K562 (cell line): ENCODE results near the gene ORAI3. TPM values are rescaled to one million over a fixed set of nuclear protein-coding genes. Genes with fewer than 3 reads are reported as not detected.
A peak's percentile ranks its signal among the peaks of the same experiment; 100 is the strongest.

Experiments
- BRF1 ChIP-seq: IDR thresholded peaks from 3 replicates; pipeline ENCODE4 v1.6.1; 2011; ENCODE audit warnings: borderline replicate concordance, mild to moderate bottlenecking; ENCODE audit not compliant: insufficient read length; ENCODE audit errors: extremely low read depth
- CBFA2T2 ChIP-seq: fragments of 450-650 bp; conservative IDR thresholded peaks from 2 replicates; pipeline ENCODE4 v1.6.1; 2017; ENCODE audit warnings: mild to moderate bottlenecking
- CHCHD3 ChIP-seq: fragments of 250-450 bp; sonication (Bioruptor Pico); IDR thresholded peaks from 2 replicates; pipeline ENCODE4 v2.1.2; 2022; ENCODE audit warnings: mild to moderate bottlenecking
- CREB1 ChIP-seq, 2 experiments: sonication (generic) in 1 of 2; formaldehyde crosslinking in 1 of 2; IDR thresholded peaks; 2 replicates each; pipeline versions ENCODE4 v1.6.1 to v1.8.0; 2012 to 2022; ENCODE audit warnings: inconsistent platforms in 1 of 2, mild to moderate bottlenecking in 1 of 2, missing genetic modification reagents in 1 of 2, moderate library complexity in 1 of 2
- GTF2B ChIP-seq: IDR thresholded peaks from 2 replicates; pipeline ENCODE4 v1.6.1; 2011; ENCODE audit not compliant: insufficient read length; ENCODE audit errors: extremely low read depth
- GTF2E2 ChIP-seq: fragments of 200-800 bp; sonication (Bioruptor generic); IDR thresholded peaks from 2 replicates; pipeline ENCODE4 v1.6.1; 2016; ENCODE audit warnings: missing genetic modification characterization, missing compliant biosample characterization
- HOMEZ ChIP-seq: fragments of 250-450 bp; sonication (Bioruptor Pico); IDR thresholded peaks from 2 replicates; pipeline ENCODE4 v1.4.0; 2020; ENCODE audit warnings: mild to moderate bottlenecking, moderate library complexity
- IRF1 ChIP-seq: sonication (generic); formaldehyde crosslinking; IDR thresholded peaks from 2 replicates; pipeline ENCODE4 v1.8.0; 2022; ENCODE audit warnings: missing genetic modification reagents, mild to moderate bottlenecking, borderline replicate concordance
- KDM4B ChIP-seq, 2 experiments: fragments of 450-650 bp in 1 of 2; sonication (generic) in 1 of 2; IDR thresholded peaks; 2 replicates each; pipeline ENCODE4 v1.6.1; 2016 to 2017; ENCODE audit warnings: borderline replicate concordance in 2 of 2, antibody characterized with exemption in 1 of 2, low read depth in 1 of 2, mild to moderate bottlenecking in 1 of 2
- L3MBTL2 ChIP-seq: fragments of 450-650 bp; IDR thresholded peaks from 2 replicates; pipeline ENCODE4 v1.6.1; 2016; ENCODE audit warnings: mild to moderate bottlenecking, moderate library complexity
- NR3C1 ChIP-seq: sonication (generic); formaldehyde crosslinking; IDR thresholded peaks from 2 replicates; pipeline ENCODE4 v1.8.1; 2022; ENCODE audit warnings: missing genetic modification reagents
- PCBP1 ChIP-seq: fragments of 200-400 bp; formaldehyde crosslinking; IDR thresholded peaks from 2 replicates; pipeline ENCODE4 v1.6.1; 2018; ENCODE audit warnings: mild to moderate bottlenecking, low read depth, low read length; ENCODE audit not compliant: poor library complexity, severe bottlenecking
- PCBP2 ChIP-seq: fragments of 200-400 bp; formaldehyde crosslinking; IDR thresholded peaks from 2 replicates; pipeline ENCODE4 v1.6.1; 2018; ENCODE audit warnings: low read length, low read depth, mild to moderate bottlenecking, moderate library complexity; ENCODE audit not compliant: poor library complexity, severe bottlenecking
- PML ChIP-seq: IDR thresholded peaks from 2 replicates; pipeline ENCODE4 v1.6.1; 2012; ENCODE audit warnings: low read length, inconsistent platforms
- RNF2 ChIP-seq: sonication (generic); IDR thresholded peaks from 2 replicates; pipeline ENCODE4 v1.6.1; 2016
- SRSF7 ChIP-seq: fragments of 200-400 bp; formaldehyde crosslinking; optimal IDR thresholded peaks from 2 replicates; pipeline ENCODE3; 2017; ENCODE audit warnings: mild to moderate bottlenecking, low read depth, low read length
- TCFL5 ChIP-seq: fragments of 250-450 bp; sonication (Bioruptor Pico); conservative IDR thresholded peaks from 2 replicates; pipeline ENCODE4 v1.6.1; 2021; ENCODE audit warnings: mild to moderate bottlenecking, moderate library complexity, matching md5 sums
- TRIM28 ChIP-seq: fragments of 450-650 bp; IDR thresholded peaks from 2 replicates; pipeline ENCODE4 v1.6.1; 2017
- TSHZ1 ChIP-seq: fragments of 250-450 bp; sonication (Bioruptor Pico); IDR thresholded peaks from 2 replicates; pipeline ENCODE4 v1.4.0; 2020; ENCODE audit warnings: mild to moderate bottlenecking, moderate library complexity
- ZC3H4 ChIP-seq: sonication (generic); formaldehyde crosslinking; IDR thresholded peaks from 2 replicates; pipeline ENCODE4 v1.9.0; 2021; ENCODE audit warnings: missing genetic modification reagents, borderline replicate concordance
- ZNF24 ChIP-seq: fragments of 450-650 bp; IDR thresholded peaks from 2 replicates; pipeline ENCODE4 v1.6.1; 2016
- ZNF57 ChIP-seq: fragments of 450-650 bp; formaldehyde crosslinking; IDR thresholded peaks from 2 replicates; pipeline ENCODE4 v1.4.0; 2020; ENCODE audit warnings: mild to moderate bottlenecking, moderate library complexity
- polyA plus RNA-seq, 8 experiments: library from polyadenylated mRNA; depleted of rRNA in 4 of 8; stranded (reverse) in 5 of 8; unstranded in 3 of 8; fragments of >200 nt; fragmentation: Nextera tagmentation in 2 of 8; fragmentation: Illumina TruSeq in 1 of 8; extraction: Ambion mirVana in 2 of 8; extraction: Trizol in 1 of 8; gene quantifications; 2 replicates each; pipeline versions ENCODE4 v1.2.1 to v1.2.3, GENCODE V29; 2011 to 2014; ENCODE audit warnings: inconsistent platforms in 1 of 8, missing spikeins in 1 of 8
- total RNA-seq, 7 experiments: library from RNA; depleted of rRNA in 6 of 7; stranded (reverse); fragments of >200 nt in 6 of 7; fragmentation: Illumina TruSeq in 2 of 7; extraction: Trizol in 2 of 7; gene quantifications; 2 replicates each; pipeline versions ENCODE4 v1.2.1 to v1.2.3, GENCODE V29; 2011 to 2021; ENCODE audit warnings: low replicate concordance in 1 of 7

ORAI3 gene
- total and polyA plus RNA-seq, 9 of the 15 experiments (the other 6 are each of a cell fraction or from before 2014, with no cell fraction given): 4.9 to 23.3 (median 14.1) TPM

GRCh38 chr16:30992931-30993816 is 44.3 kb downstream of the ORAI3 start (continued):
- no peak for TF ChIP-seq GTF2B
- TF ChIP-seq TSHZ1 (CRISPR knock-in tag): no peak
- TF ChIP-seq CHCHD3 (CRISPR knock-in tag): no peak
- no peak for TF ChIP-seq ZNF24
- no peak for TF ChIP-seq NR3C1
- no peak for TF ChIP-seq GTF2E2
- TF ChIP-seq ZNF57: peak; percentile 61; the same call in 1 of the 2 replicates
- TF ChIP-seq TCFL5 (CRISPR knock-in tag): no peak
- TF ChIP-seq IRF1 (CRISPR knock-in tag): no peak
- no peak for TF ChIP-seq PCBP1
- TF ChIP-seq PML: no peak
- no peak for TF ChIP-seq TRIM28
- TF ChIP-seq PCBP2: no peak
- TF ChIP-seq SRSF7: no peak
- TF ChIP-seq KDM4B (IDR thresholded peaks at IDR 0.05; ENCODE audit: borderline replicate concordance in 2 of 2, low read depth in 1 of 2): peak in 1 of 2 experiments; percentile 66; a peak in 1 of 4 replicates
- no peak for TF ChIP-seq CBFA2T2
- TF ChIP-seq BRF1: no peak
- no peak for TF ChIP-seq CREB1 (IDR thresholded peaks at IDR 0.05)
- no peak for TF ChIP-seq CREB1 (CRISPR knock-in tag; IDR thresholded peaks at IDR 0.05)
- no peak; the same call in 1 of the 2 replicates for TF ChIP-seq RNF2
- TF ChIP-seq L3MBTL2: peak; percentile 51
- TF ChIP-seq HOMEZ: no peak
- no peak for TF ChIP-seq ZC3H4 (CRISPR knock-in tag)
